GM10847 (cell line): ENCODE results near the gene CC2D2A.

Source experiments
- POLR2A ChIP-seq: IDR thresholded peaks from 2 replicates; pipeline ENCODE4 v1.6.1; 2011; ENCODE audit not compliant: insufficient read length; ENCODE audit errors: extremely low read depth

Gene CC2D2A

DNA sequence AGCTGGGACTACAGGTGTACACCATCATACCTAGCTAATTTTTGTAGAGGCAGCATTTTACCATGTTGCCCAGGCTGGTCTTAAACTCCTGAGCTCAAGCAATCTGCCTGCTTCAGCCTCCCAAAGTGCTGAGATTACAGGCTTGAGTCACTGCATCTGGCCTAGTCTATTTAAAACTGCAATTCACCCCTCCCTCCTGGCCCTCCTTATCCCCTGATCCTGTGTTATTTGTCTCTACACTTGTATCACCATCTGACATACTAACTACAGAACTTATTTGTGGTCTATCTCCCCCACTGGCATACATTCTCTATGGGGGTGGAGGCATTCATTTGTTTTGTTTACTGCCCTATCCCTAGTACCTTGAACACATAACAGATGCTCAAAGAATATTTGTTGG, 23.7 kb downstream of the CC2D2A start:
- TF ChIP-seq POLR2A: no peak

DNA sequence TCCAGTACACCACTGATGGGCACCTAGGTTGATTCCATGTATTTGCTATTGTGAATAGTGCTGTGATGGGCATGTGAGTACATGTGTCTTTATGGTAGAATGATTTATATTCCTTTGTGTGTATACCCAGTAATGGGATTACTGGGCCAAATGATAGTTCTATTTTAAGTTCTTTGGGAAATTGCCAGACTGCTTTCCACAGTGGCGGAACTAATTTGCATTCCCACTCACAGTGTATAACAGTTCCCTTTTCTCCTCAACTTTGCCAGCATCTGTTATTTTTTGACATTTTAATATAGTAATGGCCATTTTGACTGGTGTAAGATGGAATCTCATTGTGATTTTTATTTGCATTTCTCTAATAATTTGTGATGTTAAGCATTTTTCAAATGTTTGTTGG, 25.9 kb downstream of the CC2D2A start:
- TF ChIP-seq POLR2A: no peak

DNA sequence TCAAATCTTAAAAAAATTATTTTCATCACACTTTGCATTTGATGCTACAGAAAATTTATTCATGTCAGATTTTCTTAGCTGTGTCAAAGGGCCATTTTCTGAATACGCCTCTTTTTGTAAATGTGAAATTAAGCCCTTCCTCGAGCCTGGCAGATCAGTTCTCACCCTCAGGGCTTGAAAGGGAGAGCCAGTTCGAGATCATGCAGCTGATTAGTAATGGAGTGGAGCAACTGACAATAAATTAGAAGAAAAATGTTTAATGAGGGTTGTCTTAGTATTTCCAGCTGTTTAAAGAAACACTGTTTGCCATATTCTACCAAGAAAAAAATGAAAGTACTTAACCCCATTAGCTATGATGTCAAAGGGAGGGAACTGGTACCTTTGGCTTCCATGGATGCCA, 28.7 kb downstream of the CC2D2A start:
- TF ChIP-seq POLR2A: no peak

DNA sequence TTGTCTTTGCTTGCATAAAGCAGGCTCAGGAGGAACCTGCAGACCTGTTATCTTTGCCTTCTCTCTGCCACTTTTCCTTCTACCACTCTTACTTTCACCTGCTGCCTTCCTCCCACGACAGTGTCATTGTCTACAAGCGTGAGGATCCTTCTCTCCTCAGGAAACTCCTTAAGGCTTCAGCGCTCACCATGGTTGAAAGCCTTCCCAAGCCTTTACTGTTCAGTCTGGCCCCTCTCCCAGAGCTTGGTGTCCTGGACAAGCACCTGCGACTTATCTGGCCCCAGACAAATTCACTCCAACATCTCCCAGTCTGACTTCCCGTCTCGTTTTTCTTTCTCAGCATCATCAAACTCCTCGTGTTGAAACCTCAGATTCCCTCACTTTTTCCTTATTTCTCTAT, 31.0 kb downstream of the CC2D2A start:
- TF ChIP-seq POLR2A: no peak

DNA sequence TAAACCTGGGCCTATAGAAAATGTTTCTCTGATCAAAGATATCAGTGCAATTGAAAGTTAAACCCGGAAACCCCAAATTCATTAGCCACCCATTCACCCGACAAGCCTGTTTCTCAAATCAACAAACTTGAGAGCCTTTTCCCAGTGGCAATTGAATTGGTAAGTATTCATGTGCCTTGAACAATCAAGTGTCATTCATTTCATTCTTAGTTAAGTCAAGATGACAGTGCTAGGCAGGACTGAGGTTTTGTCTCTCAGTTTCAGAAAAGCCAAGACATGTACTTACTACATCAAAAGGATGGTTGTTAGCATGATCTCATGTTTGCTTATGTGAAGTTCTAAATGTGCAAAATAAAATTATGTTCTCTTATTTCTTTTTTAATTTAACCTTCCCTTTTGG, 32.3 kb downstream of the CC2D2A start:
- TF ChIP-seq POLR2A: no peak

DNA sequence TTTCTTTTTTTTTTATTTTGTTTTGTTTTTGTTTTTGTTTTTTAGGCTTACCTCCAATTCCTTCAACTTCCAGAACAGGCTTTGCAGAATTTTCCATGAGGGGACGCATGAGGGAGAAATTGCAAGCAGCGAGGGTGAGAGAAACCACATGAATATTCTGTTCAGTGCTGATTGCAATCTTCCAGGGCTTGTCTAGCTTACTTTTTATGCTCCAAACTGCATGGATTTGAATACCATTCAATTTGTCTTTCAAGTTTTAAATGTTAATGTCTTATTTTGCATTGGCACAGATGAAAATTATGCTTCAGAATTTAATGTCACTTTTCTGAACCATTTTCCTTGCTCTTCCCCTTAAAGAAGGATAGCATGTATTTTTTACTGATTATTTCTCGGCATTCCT, 32.7 kb downstream of the CC2D2A start:
- no peak for TF ChIP-seq POLR2A

DNA sequence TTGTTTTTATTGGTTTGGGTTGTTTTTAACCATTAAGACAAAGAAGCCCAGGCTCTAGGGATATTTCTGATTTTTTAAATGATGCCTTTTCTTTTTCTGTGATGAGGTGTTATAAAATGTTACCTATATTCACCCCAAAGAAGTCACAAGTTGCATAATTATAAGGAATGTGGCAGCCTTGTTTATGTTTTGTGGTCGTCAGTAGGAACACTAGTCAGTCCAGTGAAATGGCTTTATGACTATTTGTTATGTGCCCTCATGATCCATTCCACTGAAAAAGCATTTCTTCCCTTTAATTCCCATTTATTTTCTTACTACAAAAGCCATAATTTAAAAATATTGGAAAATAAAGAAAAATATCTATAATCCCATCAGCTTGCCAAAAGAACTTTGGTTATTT, 34.4 kb downstream of the CC2D2A start:
- TF ChIP-seq POLR2A: no peak

DNA sequence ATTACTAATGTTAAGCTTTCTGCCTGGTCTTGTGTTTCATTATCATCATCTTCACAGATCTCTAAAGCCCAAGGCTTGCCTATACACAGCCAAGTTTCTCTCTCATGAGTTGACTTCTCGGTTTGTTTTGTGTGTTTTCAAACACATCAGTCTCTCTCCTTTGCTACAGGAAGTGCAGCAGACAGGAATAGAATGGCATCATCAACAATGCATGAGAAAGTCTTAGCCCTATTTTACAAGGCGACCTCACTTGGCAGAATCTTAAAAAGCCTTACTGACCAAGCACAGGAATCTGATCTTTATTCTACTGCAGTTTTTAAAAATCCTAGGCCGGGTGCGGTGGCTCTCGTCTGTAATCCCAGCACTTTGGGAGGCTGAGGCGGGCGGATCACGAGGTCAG, 36.8 kb downstream of the CC2D2A start:
- no peak for TF ChIP-seq POLR2A

DNA sequence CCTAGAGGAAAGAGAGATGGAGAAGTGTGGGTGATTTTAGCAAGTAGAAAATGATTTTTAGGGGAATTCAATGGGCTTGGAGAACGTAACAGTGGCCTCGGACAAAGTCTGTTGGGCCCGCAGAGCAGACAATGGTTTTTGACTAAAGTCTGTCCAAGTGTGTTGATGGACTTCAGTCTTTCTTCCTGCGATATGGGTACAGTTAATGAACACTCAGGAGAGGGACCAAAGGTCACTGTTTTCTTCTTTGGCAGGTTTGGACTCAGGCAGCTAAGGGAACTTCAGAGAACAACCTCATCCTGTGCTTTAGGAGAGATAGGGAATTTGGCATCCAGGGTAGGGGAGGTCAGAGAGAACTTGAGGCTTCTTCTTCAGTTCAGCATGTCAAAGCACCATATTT, 38.0 kb downstream of the CC2D2A start:
- TF ChIP-seq POLR2A: no peak

DNA sequence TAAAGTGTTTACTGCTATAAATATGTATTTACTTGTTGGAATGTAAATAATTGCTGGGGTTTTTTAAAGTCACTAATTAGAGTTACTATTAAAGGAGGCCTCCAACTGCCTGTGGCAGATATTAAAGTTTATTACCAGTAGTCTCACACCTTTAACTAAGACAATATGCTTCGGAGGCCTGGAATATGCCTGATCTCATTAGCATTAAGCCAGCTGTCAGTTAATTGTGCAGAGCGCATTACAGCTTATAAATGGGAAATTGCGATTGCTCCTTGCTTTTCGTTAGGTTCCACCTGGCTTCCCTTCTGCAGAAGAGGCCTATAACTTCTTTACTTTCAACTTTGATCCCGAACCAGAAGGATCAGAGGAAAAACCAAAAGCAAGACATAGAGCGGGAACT, 41.3 kb downstream of the CC2D2A start:
- no peak for TF ChIP-seq POLR2A

DNA sequence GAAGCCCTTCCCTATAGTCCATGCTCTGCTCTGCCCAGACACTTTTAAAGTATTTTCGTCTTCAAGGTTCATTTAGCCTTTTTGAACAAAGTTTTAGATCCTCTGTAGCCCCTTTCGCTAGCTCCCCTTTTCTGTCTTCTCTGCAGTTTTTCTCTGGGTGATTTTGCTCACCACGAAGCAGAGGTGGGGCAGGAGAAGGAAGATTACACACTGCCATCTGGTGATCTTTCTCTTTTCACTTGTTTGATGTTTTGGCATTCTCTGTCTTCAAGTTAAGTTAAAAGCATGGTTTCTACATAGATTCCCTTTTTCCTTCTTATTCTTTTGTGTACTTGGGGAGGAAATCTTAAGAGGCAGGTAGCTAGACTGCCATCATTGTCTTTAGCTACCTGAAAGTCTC, 43.9 kb downstream of the CC2D2A start:
- no peak for TF ChIP-seq POLR2A

DNA sequence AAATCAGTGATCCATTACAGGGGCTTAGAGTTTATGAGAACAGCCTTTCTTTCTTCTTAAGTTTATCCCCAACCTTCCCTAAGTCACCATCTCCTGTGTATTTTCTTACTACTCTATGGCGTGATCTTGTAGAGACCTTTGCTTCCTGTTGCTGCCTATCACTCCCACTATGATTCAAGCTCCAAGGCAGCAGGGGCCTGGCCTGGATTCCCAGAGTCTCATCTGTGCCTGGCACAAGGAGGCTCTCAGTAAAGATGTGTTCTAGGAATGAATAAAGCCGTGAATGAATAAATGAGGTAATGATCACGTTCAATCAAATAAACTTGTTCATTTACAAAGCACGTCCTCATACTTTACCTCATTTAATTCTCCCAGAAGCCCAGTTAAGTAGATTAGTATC, 45.4 kb downstream of the CC2D2A start:
- no peak for TF ChIP-seq POLR2A

DNA sequence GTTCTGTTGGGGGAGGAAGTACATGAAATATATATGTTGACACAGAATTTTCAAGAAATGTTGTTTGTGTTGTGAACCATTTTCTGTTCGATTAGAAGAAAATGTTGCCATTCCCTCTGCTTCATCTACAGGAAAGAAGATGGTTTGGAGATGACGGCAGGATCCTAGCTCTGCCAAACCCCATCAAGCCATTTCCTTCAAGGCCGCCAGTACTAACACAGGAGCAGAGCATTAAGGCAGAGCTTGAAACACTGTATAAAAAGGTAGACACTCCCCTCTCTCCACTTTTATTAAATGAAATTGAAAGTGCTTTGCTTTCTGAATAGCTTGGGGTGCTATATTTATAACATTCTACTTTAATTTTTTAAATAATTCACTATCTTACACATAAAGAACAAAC, 46.8 kb downstream of the CC2D2A start:
- TF ChIP-seq POLR2A: no peak

DNA sequence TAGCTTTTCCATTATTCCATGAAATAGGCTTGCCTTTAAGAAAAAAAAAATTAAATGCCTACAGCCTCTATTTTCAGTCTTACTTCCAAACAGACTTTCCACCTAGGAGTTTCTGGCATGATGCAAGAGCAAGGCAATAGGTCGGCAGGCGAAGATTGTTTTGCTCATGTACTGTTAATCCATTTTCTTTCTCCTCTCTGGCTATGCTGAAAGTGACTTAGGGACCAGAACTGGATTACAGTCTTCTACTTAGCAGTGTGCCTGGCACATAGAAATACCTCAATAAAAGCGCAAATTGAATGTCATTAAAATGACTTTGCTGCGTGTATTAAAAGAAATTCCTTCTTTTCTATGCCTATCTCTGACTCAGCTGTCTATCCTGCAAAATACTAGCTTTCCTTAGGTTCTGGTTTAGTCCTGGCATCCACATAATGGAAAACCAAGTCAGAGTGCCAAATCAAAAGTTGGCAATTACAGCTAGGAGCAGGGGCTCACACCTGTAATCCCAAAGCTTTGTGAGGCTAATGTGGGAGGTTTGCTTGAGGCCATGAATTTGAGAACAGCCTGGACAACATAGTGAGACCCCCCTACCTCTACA, 51.9 kb downstream of the CC2D2A start:
- TF ChIP-seq POLR2A: no peak

DNA sequence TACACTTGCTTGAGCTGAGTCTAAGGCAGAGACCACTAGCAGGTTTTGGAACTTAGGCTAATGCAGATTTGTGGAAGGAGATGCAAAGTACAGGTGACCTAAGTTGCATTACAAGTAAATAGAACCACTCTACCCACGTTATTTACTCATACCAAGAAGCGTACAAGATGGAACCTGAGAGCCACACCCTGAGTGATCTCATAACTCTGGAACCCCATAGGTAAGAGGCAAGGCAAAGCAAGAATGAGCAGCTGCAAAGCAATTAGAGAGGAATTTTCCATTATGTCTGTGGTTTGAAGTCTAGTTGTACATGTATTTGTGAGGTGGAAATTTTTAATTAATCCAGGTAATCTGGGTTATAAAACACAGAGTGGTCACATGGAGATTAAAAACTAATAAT, 55.4 kb downstream of the CC2D2A start:
- no peak for TF ChIP-seq POLR2A

DNA sequence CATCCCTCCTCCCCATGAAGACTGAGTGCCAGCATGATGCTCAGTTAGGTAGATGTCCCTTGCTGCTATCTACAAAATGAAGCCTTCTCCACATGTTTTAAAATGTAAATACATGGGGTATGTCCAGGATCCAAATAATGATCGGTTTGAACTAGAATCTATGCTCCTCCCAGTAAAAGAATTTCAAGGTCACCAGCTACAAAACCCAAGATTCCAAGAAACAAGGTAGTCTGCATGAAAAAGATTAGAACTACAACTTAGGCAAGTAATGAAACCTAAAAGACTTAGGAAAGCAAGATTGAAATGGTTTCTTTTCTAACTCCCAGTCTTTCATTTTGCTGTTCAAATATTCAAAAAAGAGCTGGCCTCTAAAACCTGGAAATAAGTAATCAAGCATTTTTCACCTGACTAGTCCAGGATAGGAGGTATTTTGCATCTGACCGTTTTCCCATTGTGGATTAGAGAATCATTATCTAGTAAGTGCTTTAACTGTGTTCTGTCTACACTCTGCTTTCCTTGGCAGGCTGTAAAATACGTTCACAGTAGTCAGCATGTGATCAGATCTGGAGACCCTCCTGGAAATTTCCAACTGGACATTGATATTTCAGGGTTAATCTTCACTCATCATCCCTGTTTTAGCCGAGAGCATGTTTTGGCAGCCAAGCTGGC, 57.4 kb downstream of the CC2D2A start:
- no peak for TF ChIP-seq POLR2A

DNA sequence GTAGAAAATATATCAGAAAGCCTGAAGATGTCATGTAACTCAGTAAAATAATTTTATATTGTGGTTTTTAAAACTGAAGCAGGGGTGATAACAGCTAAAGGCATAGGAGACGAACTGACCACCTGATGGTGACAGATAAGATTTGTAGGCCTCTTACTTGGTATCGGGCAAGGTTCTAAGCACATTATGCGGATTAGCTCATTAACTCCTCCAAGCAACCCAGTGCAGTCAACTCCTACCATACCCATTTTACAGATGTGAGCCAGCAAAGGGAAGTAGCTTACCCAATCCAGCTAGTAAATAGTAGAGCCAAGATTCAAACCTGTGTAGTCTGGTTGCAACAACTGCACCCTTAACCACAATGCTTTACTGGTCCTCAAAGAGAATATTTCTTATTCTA, 62.1 kb downstream of the CC2D2A start:
- TF ChIP-seq POLR2A: no peak

DNA sequence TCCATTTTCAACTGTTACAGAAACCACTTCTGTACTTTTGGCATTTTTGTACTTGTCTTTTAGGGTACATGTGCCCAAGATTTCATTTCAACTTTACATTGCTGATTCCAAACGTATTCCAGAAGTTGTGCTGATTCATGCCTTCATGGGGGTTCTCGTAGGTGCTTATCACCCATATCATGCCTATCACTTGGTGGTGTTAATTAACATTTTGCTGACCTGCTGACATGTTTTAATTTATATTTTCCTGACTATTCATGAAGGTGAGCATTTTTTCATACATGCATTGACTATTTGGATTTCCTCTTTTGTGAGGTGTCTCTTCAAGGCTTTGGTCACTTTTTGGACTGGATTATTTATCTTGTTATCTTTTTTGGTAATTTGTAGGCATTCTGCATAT, 64.1 kb downstream of the CC2D2A start:
- TF ChIP-seq POLR2A: no peak

DNA sequence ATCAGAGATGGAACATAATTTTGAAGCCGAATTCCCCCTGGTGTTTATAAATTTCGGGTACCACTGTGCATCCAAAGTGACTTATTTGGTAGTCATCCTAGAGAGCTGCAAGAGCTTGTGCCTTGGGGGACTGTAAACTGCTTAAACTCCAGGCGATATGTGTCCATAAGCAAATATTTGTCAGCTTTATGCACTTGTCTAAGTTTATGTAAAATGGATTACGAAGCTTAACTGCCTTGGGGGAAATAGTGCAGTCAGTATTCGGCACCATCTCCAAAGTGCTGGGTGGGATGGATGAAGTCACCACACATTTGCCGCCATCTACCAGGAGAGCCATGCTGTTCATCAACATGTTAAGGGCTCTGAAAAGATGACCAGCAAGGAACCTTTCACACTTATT, 65.9 kb downstream of the CC2D2A start:
- no peak for TF ChIP-seq POLR2A
